Head of caudate nucleus (tissue), 42 donors: ENCODE measurements around the gene MEIOSIN.
A peak's percentile ranks its signal among the peaks of the same experiment; 100 is the strongest.
"Not testable (repeated sequence)": the region's sequence is repeated elsewhere in the genome, so short reads cannot be mapped to it uniquely, and the experiment has no call there.

Experiments
- DNase-seq, 42 donors: peaks; one replicate each; pipeline versions ENCODE4 v3.0.0 to v3.0.0-alpha.2; 2020 to 2021; ENCODE audit warnings: mixed read lengths in 7 of 42
- intact Hi-C: fragments of 100-400 bp; cut with DNase I; formaldehyde crosslinking; loops from one replicate; pipeline ENCODE4 v1.15.0; 2022

The MEIOSIN gene

DNA sequence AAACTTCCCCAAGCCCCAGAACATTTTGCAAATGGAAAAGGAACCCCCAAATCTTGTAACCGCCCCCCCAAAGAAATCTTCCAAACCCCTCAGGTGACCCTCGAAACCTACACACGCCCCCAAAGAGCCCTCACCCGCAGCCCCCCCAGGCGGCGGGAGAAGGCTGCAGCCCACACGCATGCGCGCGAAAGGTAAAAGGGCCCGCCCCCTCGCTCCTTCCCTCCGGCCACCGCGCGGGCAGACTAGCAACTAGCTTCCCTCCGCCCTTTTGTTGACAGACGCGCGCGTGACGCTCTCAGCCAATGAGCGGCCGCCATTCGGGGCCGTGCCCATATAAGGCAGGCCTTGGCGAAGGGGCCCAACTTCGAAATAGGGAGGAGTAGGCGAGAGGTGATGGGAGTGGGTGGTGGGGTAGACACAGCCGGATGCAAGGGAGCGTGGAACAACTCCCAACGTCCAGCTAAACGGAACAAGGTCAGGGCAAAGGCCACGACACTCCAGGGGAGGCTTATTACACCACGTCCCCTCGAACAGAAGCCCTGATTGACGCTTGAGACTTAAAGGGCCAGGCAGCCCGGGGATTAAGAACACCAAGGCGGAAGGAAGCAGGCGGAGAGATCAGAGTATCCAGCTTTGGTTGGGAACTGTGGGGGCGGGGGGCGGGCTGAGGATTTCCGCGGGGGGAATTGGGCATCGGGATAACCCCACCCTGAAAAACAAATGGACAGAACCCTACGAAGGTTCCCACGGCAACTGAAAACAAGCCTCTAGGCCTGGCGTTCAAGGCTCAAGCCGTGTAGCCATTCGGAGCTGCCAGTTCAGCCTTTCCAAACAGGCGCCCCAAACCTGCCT is 15.9 kb upstream of the MEIOSIN start:
- intact Hi-C loops = no loop called here
- DNase-seq = peak; percentile 96 to 100 (median 99)

DNA sequence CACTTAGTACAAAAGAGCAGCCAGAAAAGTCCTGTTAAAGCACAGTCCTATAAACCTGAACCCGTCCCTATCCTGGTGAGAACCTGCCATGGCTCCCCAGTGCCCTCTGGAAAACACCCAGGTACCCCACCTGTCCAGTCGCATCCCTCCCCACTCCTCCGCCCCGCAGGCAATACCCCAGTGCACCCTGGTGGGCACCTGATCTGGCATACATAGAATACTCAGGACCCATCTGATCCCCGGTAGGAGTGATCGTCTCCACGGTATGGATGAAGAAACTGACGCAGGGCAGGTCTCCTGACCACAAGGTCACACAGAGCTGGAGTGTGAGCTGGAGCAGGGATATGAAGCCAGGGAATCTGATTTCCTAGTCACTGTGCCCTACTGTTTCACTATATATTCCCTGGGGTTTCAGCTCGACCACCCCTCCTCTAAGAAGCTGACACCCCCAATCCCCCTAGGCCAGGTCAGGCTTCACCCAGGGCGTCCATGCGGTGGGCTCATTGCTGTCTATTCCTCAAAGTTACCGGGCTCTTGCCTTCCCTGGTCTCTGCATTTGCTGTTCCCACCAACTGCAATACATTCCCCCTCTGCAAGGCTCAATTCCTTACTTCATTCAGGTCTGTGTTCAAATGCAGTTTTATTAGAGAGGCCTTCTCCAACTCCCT is 15.1 kb upstream of the MEIOSIN start:
- intact Hi-C loops = no loop called here
- peak in 1 of 42 donors; percentile 24 for DNase-seq

DNA sequence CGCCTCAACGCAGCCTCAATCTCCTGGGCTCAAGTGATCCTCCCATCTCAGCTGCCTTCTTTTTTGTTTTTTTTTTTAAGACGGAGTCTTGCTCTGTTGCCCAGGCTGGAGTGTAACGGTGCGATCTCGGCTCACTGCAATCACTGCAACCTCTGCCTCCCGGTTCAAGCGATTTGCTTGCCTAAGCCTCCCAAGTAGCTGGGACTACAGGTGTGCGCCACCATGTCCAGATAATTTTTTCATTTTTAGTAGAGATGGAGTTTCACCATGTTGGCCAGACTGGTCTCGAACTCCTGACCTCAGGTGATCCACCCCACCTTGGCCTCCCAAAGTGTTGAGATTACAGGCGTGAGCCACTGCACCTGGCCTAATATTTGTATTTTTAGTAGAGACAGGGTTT is 13.2 kb upstream of the MEIOSIN start:
- DNase-seq, intact Hi-C loops: not testable (repeated sequence)

DNA sequence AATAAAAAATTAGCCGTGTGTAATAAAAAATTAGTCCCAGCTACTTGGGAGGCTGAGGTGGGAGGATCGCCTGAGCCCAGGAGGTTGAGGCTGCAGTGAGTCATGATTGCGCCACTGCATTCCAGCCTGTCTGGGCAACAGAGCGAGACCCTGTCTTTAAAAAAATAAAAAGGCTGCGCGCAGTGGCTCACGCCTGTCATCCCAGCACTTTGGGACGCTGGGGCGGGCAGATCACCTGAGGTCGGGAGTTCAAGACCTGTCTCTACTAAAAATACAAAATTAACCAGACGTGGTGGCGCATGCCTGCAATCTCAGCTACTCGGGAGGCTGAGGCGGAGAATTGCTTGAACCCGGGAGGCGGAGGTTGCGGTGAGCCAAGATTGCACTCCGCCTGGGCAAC is 4.6 kb upstream of the MEIOSIN start:
- intact Hi-C loops = loop anchor here (5.0 kb wide), 1 partner anchor 39 kb away; the partner anchor contains the start of gene SIX5
- DNase-seq = not testable (repeated sequence)

DNA sequence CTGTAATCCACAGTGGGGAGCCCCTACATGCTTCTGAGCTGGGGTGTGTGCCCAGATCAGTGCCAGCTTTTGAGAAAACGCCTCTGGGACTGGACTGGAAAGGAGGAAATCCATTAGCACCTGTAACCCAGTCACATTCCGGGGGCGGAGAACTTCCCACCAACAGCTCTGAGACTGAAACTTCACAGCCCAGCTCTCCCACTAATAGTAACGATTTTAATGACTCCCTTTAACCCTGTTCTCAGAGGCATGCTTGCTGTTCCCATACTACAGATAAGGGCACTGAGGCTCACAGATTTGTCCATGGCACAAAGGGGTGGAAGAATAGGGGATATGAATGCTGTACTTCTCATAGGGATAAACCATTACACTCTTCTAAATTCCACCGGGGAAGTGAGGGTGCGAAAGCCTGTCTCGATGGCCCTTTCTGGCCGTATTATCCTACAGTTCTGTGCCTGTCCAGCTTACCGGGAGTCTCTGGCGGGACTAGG is 3.4 kb upstream of the MEIOSIN start:
- DNase-seq = peak in 15 of 42 donors; percentile 11 to 61 (median 34)
- intact Hi-C loops = loop anchor here (5.0 kb wide), 1 partner anchor 37 kb away; the partner anchor contains the start of gene SIX5

DNA sequence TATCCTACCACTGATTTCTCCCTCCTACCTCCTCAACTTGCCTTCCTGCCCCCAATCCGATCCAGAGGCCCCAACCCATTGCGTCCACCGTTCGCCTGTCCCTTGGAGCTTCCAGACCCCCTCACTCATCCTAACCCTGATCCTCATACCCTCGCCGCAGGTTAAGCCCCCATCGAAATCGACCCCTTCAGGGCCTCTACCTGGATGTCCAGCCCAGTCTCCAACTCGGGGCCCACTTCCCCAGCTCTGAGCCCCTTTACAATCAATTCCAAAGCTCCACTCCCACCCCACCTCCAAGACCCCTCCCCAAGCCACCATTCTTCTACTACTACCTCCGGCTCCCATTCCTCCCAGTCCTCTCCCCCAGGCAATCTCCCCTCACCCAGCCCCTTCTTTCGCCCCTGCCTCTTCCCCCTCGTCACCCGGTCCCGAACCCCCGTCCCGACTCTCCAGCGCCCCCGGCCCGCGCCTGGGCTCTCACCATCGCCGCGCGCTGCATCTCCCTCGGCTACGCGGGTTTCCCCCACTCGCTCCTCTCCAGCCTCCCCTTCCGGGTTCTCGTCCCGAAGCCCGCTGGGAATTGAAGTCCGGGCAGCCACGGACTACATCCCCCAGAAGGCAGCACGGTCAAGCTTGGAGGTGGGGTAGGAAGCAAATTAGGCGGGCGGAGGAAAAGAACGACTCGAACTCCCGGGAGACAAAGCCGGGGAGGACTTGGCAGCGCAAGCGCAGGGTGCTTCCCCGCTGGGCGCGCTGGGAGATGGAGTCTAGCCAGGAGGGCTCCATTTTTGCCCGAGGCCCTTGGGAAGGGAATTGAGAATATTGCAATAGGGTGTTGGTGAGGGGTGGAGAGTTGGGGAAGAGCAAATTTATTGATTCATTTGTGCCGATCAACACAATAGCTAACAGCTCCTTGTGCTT is 2.6 kb upstream of the MEIOSIN start, which contains the start of gene FBXO46:
Gene FBXO46, minus strand, starts transcription at position 529 of the 921 bp plus-strand sequence. CDS start 17,401 bp downstream, outside the sequence.
- intact Hi-C loops = no loop called here
- DNase-seq = peak; percentile 94 to 99 (median 98)

DNA sequence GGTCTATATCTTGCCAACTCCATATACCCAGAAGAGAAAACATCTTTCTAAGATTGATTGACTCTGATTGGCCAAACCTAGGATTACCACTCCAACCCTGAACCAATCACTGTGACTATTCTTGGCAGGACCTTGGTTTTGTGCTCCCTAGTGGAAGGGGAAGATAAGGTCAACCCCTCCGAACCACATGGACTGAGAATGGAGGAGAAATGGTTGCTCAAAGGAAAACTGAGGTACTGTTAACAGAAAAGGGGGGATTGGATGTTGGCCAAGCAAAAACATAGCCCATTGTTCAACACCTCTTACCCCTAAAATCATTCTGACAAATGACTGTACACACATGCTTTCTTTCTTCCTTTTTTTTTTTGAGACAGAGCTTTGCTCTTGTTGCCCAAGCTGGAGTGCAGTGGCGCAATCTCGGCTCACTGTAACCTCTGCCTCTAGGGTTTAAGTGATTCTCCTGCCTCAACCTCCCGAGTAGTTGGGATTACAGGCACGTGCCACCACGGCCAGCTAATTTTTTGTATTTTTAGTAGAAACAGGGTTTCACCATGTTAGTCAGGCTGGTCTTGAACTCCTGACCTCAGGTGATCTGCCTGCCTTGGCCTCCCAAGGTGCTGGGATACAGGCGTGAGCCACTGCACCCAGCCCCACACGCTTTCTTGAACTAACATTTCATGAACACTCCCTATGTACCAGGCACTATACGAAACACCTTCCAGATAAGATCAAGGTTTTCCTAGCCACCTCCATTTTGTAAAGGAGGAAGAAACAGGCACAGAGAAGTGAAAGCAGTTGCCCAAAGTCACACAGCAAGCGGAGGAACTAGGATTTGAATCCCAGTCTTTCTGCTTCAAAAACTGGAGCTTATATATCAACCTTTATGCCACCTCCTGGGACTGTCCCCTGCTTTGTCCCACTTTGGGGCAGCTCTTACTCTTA is 6.5 kb downstream of the MEIOSIN start:
- intact Hi-C loops = no loop called here
- no peak for DNase-seq

DNA sequence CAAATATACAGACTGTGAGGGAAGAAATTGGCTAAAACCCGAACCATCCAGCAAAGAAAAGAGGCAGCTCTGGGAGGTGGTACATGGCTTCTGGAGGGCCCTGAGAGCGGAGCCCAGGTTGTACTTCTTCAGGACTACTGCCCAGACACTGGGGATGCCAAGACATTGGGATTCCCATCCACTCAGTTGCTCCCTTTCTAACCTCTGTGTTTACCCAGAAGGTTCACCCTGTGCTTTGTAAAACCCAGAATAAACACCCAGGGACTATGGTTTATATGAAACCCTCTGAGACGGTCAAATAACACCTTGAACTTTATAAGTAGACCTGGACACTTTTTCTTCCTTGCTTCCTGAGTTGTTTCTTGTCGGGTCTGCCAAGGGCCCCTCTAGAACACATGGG is 9.7 kb downstream of the MEIOSIN start:
- no peak for DNase-seq
- intact Hi-C loops = no loop called here

DNA sequence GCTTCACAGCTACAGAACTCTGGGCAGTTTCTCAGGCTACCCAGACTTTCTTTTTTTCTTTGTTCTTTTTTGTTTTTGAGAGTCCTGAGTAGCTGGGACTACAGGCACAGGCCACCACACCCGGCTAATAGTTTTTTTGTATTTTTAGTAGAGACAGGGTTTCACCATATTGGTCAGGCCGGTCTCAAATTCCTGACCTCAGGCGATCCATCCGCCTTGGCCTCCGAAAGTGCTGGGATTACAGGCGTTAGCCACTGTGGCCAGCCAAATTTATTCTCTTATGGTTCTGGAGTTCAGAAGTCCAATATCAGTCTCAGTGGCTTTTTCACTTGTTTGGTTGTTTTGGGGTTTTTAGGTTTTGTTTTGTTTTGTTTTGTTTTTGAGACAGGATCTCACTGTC is 12.4 kb downstream of the MEIOSIN start:
- intact Hi-C loops = no loop called here
- no peak for DNase-seq

DNA sequence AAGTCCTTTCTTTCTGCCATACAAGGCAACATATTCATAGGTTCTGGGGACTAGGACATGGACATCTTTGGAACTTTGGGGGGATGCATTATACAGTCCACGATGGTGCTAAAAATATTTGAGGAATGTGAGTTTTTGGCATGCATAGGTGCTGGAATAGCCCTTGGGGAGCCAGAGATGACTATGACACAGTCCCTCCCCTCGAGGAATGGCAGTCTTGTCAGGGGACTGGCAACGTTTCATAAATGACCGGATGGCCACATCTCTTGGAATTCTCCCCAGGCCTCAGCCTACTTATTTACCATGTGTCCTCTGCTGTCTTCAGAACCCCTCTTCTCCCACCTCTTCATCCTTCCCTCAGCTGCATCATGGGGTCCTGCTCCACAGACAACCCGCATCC is 13.6 kb downstream of the MEIOSIN start:
- DNase-seq = no peak
- intact Hi-C loops = no loop called here

DNA sequence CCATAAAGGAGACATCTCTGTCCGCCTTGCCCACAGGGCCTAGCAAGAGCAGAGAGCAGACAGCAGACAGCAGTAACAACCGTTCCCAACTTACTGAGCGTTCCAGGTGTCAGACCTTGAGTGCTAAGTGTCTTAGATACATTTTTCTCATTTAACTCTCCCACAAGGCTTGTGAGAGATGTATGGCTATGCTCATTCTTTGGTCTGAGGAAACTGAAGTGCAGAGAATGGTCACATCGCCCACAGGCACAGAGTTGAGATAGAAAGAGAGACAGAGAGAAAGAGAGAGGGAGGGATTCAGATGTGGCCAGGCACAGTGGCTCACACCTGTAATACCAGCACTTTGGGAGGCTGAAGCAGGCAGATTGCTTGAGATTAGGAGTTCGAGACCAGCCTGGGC is 14.3 kb downstream of the MEIOSIN start:
- no peak for DNase-seq
- intact Hi-C loops = no loop called here

DNA sequence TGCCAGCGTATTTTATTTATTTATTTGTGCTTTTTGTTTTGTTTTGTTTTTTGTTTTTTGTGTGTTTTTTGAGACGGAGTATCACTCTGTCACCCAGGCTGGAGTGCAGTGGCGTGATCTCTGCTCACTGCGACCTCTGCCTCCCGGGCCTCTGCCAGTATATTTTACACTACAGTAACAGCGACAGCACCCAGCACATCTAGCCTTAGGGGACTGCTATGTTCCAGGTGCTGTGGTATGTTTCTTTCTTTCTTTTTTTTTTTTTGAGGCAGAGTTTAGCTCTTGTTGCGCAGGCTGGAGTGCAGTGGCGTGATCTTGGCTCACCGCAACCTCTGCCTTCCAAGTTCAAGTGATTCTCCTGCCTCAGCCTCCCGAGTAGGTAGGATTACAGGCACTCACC is 18.2 kb downstream of the MEIOSIN start:
- intact Hi-C loops = not testable (repeated sequence)

DNA sequence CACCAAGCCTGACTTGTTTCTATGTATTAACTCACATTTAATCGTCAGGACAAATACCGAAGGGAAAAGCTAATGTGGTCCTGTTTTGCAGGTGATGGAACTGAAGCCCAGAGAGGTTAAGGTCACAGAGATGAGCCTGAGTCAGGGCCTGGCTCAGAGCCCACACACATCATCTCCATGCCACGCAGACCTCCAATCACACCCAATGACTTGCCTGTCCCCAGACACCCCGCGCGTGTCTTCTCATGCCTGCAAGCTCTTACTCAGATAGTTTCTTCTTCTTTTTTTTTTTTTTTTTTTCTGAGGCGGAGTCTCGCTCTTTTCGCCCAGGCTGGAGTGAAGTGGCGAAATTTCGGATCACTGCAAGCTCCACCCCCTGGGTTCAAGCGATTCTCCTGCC is 19.4 kb downstream of the MEIOSIN start:
- no peak for DNase-seq
- intact Hi-C loops = no loop called here

More for the DNA sequence above, 18.2 kb downstream of the MEIOSIN start:
- DNase-seq = not testable (repeated sequence)

DNA sequence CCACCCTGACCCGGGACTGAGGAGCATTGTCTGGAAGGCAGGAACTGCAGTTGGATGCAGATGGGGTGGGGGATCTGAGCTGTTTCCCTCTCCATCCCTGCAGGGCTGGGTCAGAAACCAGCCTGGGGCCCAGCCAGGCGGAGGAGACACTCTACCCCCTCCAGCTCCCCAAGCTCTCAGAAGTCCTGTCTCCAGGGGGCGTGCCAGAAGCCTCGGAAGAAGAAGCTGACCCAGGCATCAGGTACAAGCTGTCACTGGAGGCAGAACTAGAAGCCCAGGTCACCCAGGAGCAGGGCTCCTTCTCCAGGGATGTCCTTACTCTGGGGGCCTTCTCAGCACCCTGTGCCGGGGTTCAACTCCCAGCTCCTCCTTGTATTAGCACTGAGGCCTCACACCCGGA is 20.3 kb downstream of the MEIOSIN start:
- DNase-seq = no peak
- intact Hi-C loops = no loop called here

DNA sequence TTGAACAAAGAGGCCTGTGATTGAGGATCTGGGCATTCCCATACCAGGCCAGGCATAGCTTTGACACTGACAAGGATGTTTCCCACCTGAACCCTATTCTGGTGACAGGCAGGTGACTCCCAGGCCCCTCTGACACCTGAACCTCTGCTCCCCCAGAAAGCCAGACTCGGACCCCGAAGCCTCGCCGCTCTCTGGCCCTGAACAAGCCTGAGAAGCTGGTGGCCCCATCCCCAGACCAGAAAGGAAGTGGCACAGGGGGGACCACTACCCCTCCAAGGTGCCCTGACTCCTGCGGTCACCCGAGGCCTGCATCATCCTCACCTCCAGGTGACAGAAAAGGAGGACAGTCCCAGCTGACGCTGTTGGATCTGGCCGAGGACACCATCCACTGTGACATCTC is 21.1 kb downstream of the MEIOSIN start:
- intact Hi-C loops = no loop called here
- no peak for DNase-seq

DNA sequence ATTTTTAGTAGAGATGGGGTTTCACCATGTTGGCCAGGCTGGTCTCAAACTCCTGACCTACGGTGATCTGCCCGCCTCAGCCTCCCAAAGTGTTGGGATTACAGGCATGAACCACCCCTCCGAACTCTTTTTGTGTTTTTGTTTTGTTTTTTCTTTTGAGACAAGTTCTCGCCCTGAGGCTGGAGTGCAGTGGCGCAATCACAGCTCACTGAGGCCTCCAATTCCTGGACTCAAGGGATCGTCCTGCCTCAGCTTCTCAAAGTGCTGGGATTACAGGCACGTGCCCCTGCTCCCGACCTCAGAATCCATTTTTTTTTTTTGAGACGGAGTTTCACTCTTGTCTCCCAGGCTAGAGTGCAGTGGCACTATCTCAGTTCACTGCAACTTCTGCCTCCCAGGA is 24.5 kb downstream of the MEIOSIN start:
- no peak for DNase-seq
- intact Hi-C loops = no loop called here

DNA sequence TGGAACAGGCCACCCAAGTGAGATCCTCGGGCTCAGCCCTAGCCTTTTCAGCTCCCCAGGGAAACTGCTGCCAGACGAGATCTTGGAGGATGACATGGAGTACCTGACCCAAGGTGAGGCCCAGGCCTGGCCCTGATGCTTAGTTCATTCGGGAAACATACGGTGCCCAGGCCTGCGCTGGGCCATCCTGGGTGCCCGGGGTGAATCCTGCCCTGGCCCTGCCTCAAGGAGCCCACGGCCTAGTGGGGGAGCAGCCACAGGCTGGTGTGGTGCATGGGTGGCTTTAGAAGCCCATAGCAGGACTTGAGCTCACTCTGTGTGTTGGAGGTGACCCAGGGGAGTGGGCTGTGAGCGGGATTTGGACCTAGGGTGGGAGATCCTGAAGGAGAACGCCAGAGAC is 25.7 kb downstream of the MEIOSIN start:
- DNase-seq = no peak
- intact Hi-C loops = no loop called here

DNA sequence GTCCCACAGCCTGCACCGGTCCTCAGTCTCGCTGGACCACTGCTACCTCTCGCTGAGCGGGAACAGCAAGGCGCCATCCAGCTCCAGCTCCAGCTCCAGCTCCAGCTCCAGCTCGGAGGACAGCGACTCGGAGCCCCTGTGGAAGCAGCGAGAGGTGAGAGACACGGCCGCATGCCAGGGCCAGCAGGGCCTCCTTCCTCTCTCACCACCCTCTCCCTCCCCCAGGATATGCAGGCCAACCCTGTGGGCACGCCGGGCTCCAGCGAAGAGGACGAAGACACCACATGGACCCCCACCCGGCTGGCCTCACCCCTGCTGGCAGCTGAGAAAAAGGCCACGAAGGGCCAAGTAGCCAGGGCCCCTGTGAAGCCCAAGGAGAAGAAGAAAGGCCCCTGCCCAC is 28.5 kb downstream of the MEIOSIN start:
- DNase-seq = no peak
- intact Hi-C loops = no loop called here
